Astrocyte of the cerebellum (primary cell): Measurements from ENCODE around the gene REC114.

Experiments
- DNase-seq: peaks from one replicate; pipeline ENCODE4 v3.0.0-alpha.2; 2011; ENCODE audit warnings: low read depth
- H3K4me3 ChIP-seq: 2 replicates; pipeline ENCODE4 v1.5.1; 2011; ENCODE audit warnings: mild to moderate bottlenecking, low read depth, low read length, moderate library complexity
- CTCF ChIP-seq: IDR thresholded peaks from 2 replicates; pipeline ENCODE4 v1.5.1; 2012; ENCODE audit warnings: low read length, low read depth, moderate library complexity, mild to moderate bottlenecking; ENCODE audit errors: missing control alignments
- in situ Hi-C: cut with HindIII; loops from 2 replicates; pipeline ENCODE4 v1.10.0; 2017; ENCODE audit warnings: low sequenced_read_pairs

Gene REC114

GRCh38 chr15:73590263-73590662 is 147.3 kb downstream of the REC114 start:
- DNase-seq = no peak
- TF ChIP-seq CTCF = no peak
- in situ Hi-C loops = no loop called here
- H3K4me3 ChIP-seq = no peak overlapping the region

- in situ Hi-C loops = no loop called here
- no peak for DNase-seq
- no peak for TF ChIP-seq CTCF
Observed at GRCh38 chr15:73593304-73594074, 150.5 kb downstream of the REC114 start.

GRCh38 chr15:73594109-73594508 is 151.1 kb downstream of the REC114 start:
- TF ChIP-seq CTCF = no peak
- DNase-seq = no peak
- in situ Hi-C loops = no loop called here
- no peak overlapping the region for H3K4me3 ChIP-seq

More at GRCh38 chr15:73593304-73594074, 150.5 kb downstream of the REC114 start:
- no peak overlapping the region for H3K4me3 ChIP-seq

GRCh38 chr15:73596174-73596573 is 153.2 kb downstream of the REC114 start:
- in situ Hi-C loops = no loop called here
- no peak overlapping the region for H3K4me3 ChIP-seq
- DNase-seq = no peak
- TF ChIP-seq CTCF = no peak

GRCh38 chr15:73597036-73597638 is 154.2 kb downstream of the REC114 start:
- no peak overlapping the region for H3K4me3 ChIP-seq
- in situ Hi-C loops = no loop called here

More at GRCh38 chr15:73597036-73597638, 154.2 kb downstream of the REC114 start:
- no peak for TF ChIP-seq CTCF
- no peak for DNase-seq
